NT2/D1 (cell line): ENCODE measurements around the gene CREB5.

Experiments used
- DNase-seq: peaks from one replicate; pipeline ENCODE4 v3.0.0-alpha.2; 2011; ENCODE audit warnings: low read depth, low spot score
- H3K27me3 ChIP-seq: 2 replicates; pipeline ENCODE4 v1.6.0; 2011; ENCODE audit warnings: mild to moderate bottlenecking; ENCODE audit not compliant: insufficient read length, insufficient read depth
- H3K36me3 ChIP-seq: 2 replicates; pipeline ENCODE4 v1.6.1; 2011; ENCODE audit warnings: mild to moderate bottlenecking, low read length, mixed read lengths; ENCODE audit not compliant: insufficient read depth, insufficient read length
- H3K4me1 ChIP-seq: 2 replicates; pipeline ENCODE4 v1.5.1; 2011; ENCODE audit not compliant: insufficient read depth, insufficient read length
- H3K4me3 ChIP-seq: 2 replicates; pipeline ENCODE4 v1.5.1; 2011; ENCODE audit warnings: low read depth; ENCODE audit not compliant: insufficient read length
- H3K9ac ChIP-seq: 2 replicates; pipeline ENCODE4 v1.6.0; 2011; ENCODE audit warnings: low read depth; ENCODE audit not compliant: insufficient read length
- H3K9me3 ChIP-seq: 2 replicates; pipeline ENCODE4 v1.5.1; 2011; ENCODE audit warnings: mild to moderate bottlenecking, low read length; ENCODE audit not compliant: insufficient read depth
- SUZ12 ChIP-seq: IDR thresholded peaks from 2 replicates; pipeline ENCODE4 v1.6.1; 2011; ENCODE audit not compliant: insufficient read length, insufficient read depth; ENCODE audit errors: extremely low read depth
- YY1 ChIP-seq: IDR thresholded peaks from 2 replicates; pipeline ENCODE4 v1.6.1; 2011; ENCODE audit not compliant: insufficient read length, insufficient read depth
- ZNF274 ChIP-seq: IDR thresholded peaks from 2 replicates; pipeline ENCODE4 v1.6.1; 2011; ENCODE audit warnings: mild to moderate bottlenecking, low read depth, low read length

CREB5 gene

DNA sequence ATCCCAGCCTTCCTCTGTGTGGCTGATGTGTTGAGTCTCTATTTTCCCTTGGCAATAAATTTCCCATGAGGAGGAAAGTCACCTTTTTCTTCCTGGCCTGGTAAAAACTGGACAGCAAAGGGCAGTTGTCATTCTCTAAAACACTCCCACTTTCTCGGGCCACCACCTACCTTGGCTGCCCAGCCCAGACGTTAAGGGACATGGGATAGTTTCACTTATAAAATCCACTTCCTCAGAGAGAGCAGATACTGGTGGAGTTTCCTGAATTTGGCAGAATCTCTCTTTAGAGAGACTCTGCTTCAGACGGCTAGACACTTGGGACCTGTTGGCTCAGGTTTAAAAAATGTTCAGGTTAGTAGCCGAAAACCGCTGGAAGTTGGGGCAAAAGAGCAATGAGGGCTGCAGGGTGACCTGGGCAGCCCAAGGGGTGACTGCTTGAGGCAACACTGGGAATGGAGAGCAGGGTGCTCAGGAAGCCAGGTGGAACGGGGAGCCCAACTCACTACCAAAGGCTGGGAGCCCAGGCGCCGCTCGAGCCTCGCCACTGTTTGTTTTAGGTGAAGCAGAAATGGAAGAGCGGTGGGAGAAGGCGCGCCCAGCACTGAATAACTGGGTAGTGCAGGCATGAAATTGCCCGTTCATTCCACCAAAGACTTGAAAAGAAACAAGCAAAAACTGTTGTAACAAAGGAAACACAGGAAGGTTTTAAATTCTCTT lies 359.7 kb downstream of the CREB5 start:
- TF ChIP-seq ZNF274 (no peak), SUZ12 (no peak)
- Histone ChIP-seq H3K27me3 (no peaks in the 10 kb centered on the region), H3K36me3 (peaks cover 2% of the 10 kb centered on the region), H3K9me3 (no peaks in the 10 kb centered on the region), H3K9ac (no peak overlapping the region), H3K4me3 (no peak overlapping the region), H3K4me1 (no peaks in the 10 kb centered on the region)
- DNase-seq, result no peak

- DNase-seq, result no peak
- Histone ChIP-seq H3K9me3 (no peaks in the 10 kb centered on the region), H3K9ac (no peak overlapping the region), H3K4me1 (no peaks in the 10 kb centered on the region), H3K27me3 (no peaks in the 10 kb centered on the region), H3K4me3 (no peak overlapping the region), H3K36me3 (no peaks in the 10 kb centered on the region)
- TF ChIP-seq YY1 (no peak), SUZ12 (no peak), ZNF274 (no peak)
Observed at GRCh38 chr7:28773423-28774145, 361.3 kb downstream of the CREB5 start.

- Histone ChIP-seq H3K27me3 (no peaks in the 10 kb centered on the region), H3K36me3 (no peaks in the 10 kb centered on the region), H3K9me3 (no peaks in the 10 kb centered on the region), H3K4me1 (no peaks in the 10 kb centered on the region), H3K9ac (no peak overlapping the region), H3K4me3 (no peak overlapping the region)
- DNase-seq, result no peak
- TF ChIP-seq ZNF274 (no peak), YY1 (no peak), SUZ12 (no peak)
Observed at GRCh38 chr7:28774261-28774988, 362.1 kb downstream of the CREB5 start.

- Histone ChIP-seq H3K36me3 (peaks cover 2% of the 10 kb centered on the region), H3K9ac (no peak overlapping the region), H3K9me3 (no peaks in the 10 kb centered on the region), H3K4me1 (no peaks in the 10 kb centered on the region), H3K27me3 (no peaks in the 10 kb centered on the region), H3K4me3 (no peak overlapping the region)
- no peak for DNase-seq
- no peak for TF ChIP-seq ZNF274
- TF ChIP-seq SUZ12, result no peak
- no peak for TF ChIP-seq YY1
Observed at GRCh38 chr7:28776463-28777157, 364.3 kb downstream of the CREB5 start.

DNA sequence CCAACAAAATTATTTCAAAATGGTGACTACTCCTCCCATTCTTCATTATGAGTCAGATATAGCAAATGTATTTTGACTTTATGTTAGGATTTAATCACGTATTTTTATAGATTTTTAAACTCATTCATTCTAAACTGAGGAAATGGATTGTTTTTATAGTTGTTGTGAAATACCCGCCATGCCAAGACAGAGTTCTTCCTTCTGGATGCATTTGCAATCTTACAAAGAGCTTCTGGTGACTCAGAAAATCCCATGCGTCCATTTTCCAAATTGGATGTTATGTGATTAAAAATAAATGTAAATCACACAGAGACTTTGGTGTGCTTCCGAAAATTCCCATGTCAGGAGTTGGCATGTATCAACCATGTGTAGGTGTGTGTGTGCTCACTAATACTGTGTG lies 366.5 kb downstream of the CREB5 start:
- Histone ChIP-seq H3K4me1 (no peaks in the 10 kb centered on the region), H3K27me3 (no peaks in the 10 kb centered on the region), H3K36me3 (peaks cover 2% of the 10 kb centered on the region), H3K9me3 (no peaks in the 10 kb centered on the region), H3K9ac (no peak overlapping the region), H3K4me3 (no peak overlapping the region)
- TF ChIP-seq ZNF274, result no peak
- no peak for TF ChIP-seq YY1
- TF ChIP-seq SUZ12, result no peak
- DNase-seq, result no peak

- Histone ChIP-seq H3K36me3 (peaks cover 2% of the 10 kb centered on the region), H3K27me3 (no peaks in the 10 kb centered on the region), H3K9ac (no peak overlapping the region), H3K4me3 (no peak overlapping the region), H3K4me1 (no peaks in the 10 kb centered on the region), H3K9me3 (no peaks in the 10 kb centered on the region)
- no peak for TF ChIP-seq SUZ12
- no peak for TF ChIP-seq ZNF274
- TF ChIP-seq YY1, result no peak
- DNase-seq, result no peak
Observed at GRCh38 chr7:28779954-28780353, 367.6 kb downstream of the CREB5 start.
